Ishikawa (cell line): ENCODE measurements around the gene GLA.

Experiments
- CEBPB ChIP-seq: IDR thresholded peaks from 2 replicates; pipeline ENCODE4 v1.6.1; 2012
- CREB1 ChIP-seq: IDR thresholded peaks from 2 replicates; pipeline ENCODE4 v1.6.1; 2012; ENCODE audit warnings: low read depth
- EGR1 ChIP-seq: IDR thresholded peaks from 2 replicates; pipeline ENCODE4 v1.6.1; 2012
- EP300 ChIP-seq: IDR thresholded peaks from 2 replicates; pipeline ENCODE4 v1.6.1; 2012; ENCODE audit warnings: borderline replicate concordance
- NFIC ChIP-seq: IDR thresholded peaks from 2 replicates; pipeline ENCODE4 v1.6.1; 2012
- RAD21 ChIP-seq: IDR thresholded peaks from 2 replicates; pipeline ENCODE4 v1.6.1; 2012; ENCODE audit warnings: low read depth
- REST ChIP-seq: IDR thresholded peaks from 2 replicates; pipeline ENCODE4 v1.6.1; 2012; ENCODE audit warnings: low read depth, mild to moderate bottlenecking
- TAF1 ChIP-seq: IDR thresholded peaks from 2 replicates; pipeline ENCODE4 v1.6.1; 2012; ENCODE audit warnings: low read depth, mild to moderate bottlenecking
- TCF12 ChIP-seq: IDR thresholded peaks from 2 replicates; pipeline ENCODE4 v1.6.1; 2012; ENCODE audit warnings: low read depth
- TEAD4 ChIP-seq: IDR thresholded peaks from 2 replicates; pipeline ENCODE4 v1.6.1; 2012
- USF1 ChIP-seq: IDR thresholded peaks from 2 replicates; pipeline ENCODE4 v1.6.1; 2012
- YY1 ChIP-seq: IDR thresholded peaks from 2 replicates; pipeline ENCODE4 v1.6.1; 2012; ENCODE audit warnings: low read depth
- ZBTB7A ChIP-seq: IDR thresholded peaks from 2 replicates; pipeline ENCODE4 v1.6.1; 2012; ENCODE audit warnings: low read depth
- TF ChIP-seq, protein P1 (sequence below): IDR thresholded peaks from 2 replicates; pipeline ENCODE4 v1.6.1; 2012

DNA sequence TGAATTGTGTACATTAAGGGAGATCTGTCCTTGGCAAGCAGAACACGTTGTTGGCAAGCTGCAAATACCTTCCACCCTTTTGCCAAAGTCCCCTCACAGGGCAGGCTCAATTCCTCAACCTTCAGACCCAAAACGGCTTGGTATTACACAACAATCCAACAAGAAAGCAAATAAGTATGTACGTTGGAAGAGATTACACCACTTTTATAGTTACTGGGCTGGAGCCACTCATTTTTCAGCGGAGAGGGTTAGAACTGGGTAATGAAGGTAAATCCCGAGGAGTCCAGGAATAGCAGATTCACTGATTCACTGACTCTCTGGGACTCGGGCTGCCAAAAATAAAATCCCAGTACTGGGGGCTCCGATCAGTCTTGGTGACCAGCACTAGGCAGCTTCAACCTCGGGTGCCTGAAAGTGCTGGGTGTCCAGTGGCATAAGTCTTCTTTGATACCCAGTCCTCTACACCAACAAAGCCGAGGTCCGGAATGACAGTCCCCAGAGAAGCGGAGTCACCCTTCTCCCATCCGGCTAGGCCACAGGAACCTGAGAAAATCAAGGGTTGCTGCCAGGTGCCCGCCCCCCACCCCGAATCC is 59.8 kb downstream of the GLA start:
- TF ChIP-seq YY1 (no peak), CREB1 (no peak), REST (no peak), EP300 (no peak), RAD21 (no peak), EGR1 (no peak), USF1 (no peak), CEBPB (no peak), ZBTB7A (no peak), TCF12 (no peak), NFIC (no peak), TAF1 (no peak), TEAD4 (no peak)
- TF ChIP-seq, protein P1, sequence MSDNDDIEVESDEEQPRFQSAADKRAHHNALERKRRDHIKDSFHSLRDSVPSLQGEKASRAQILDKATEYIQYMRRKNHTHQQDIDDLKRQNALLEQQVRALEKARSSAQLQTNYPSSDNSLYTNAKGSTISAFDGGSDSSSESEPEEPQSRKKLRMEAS, result no peak
